Endothelial cell of umbilical vein (primary cell): Measurements from ENCODE around the gene RAD51B. TPM values are rescaled to one million over a fixed set of nuclear protein-coding genes. Genes with fewer than 3 reads are reported as not detected.

ENCODE experiments used
- BruUV-seq: library from RNA; stranded (reverse); fragments of 400-500 nt; replicated peaks from 2 replicates; lab custom pipeline; 2021; lab: Mats Ljungman, UMichigan
- CTCF ChIA-PET: fragments of 300-600, 350-600 bp; sonication (Branson Sonifier 250); formaldehyde crosslinking; loops from one replicate; lab custom pipeline; 2021; ENCODE audit warnings: antibody characterized with exemption, inconsistent platforms; lab: Charles Lee
- POLR2A ChIA-PET: fragments of 300-600, 350-600 bp; sonication (Branson Sonifier 250); formaldehyde crosslinking; loops from one replicate; lab custom pipeline; 2021; ENCODE audit warnings: antibody characterized with exemption, inconsistent platforms; lab: Charles Lee
- DNase-seq: peaks from one replicate; pipeline ENCODE4 v3.0.0-alpha.2; 2011; ENCODE audit warnings: low read depth, low spot score
- FAIRE-seq: peaks from 2 replicates; lab custom pipeline; 2011; peaks lifted over from hg19 to GRCh38; lab: Jason Lieb, UNC
- H2AFZ ChIP-seq: 2 replicates; pipeline ENCODE4 v1.6.0; 2012; ENCODE audit warnings: low read depth, low read length, control low read depth, inconsistent platforms
- H3K27ac ChIP-seq: 2 replicates; pipeline ENCODE4 v1.5.1; 2011; ENCODE audit warnings: low read depth, mild to moderate bottlenecking, control low read depth, low read length, moderate library complexity; ENCODE audit not compliant: insufficient read depth
- H3K27me3 ChIP-seq, 2 experiments: 2 replicates each; pipeline versions ENCODE4 v1.6.0 to v1.6.1; 2011; ENCODE audit warnings: low read length in 2 of 2, mixed read lengths in 1 of 2; ENCODE audit not compliant: control insufficient read depth in 2 of 2, insufficient read depth in 2 of 2
- H3K36me3 ChIP-seq, 2 experiments: 2 replicates in 1 of 2; 3 replicates in 1 of 2; pipeline ENCODE4 v1.5.1; 2011; ENCODE audit warnings: low read length in 2 of 2, mild to moderate bottlenecking in 1 of 2, moderate library complexity in 1 of 2; ENCODE audit not compliant: control insufficient read depth in 2 of 2, insufficient read depth in 2 of 2; ENCODE audit errors: extremely low read depth in 1 of 2
- H3K4me1 ChIP-seq: 3 replicates; pipeline ENCODE4 v1.5.1; 2011; ENCODE audit warnings: mild to moderate bottlenecking, low read length; ENCODE audit not compliant: control insufficient read depth, insufficient read depth; ENCODE audit errors: extremely low read depth
- H3K4me2 ChIP-seq: 2 replicates; pipeline ENCODE4 v1.6.1; 2011; ENCODE audit warnings: low read length, control low read depth, mixed read lengths; ENCODE audit not compliant: insufficient read depth
- H3K4me3 ChIP-seq, 3 experiments: fragments of 200-600 bp in 1 of 3; sonication (generic), shearing (Covaris generic) in 1 of 3; replicated peaks in 1 of 3; 2 replicates each; pipeline ENCODE4 v1.5.1; 2011 to 2016; ENCODE audit warnings: control low read depth in 3 of 3, low read length in 3 of 3, mild to moderate bottlenecking in 2 of 3, inconsistent platforms in 1 of 3, low read depth in 1 of 3, moderate library complexity in 1 of 3; ENCODE audit not compliant: insufficient read depth in 1 of 3
- H3K79me2 ChIP-seq: 2 replicates; pipeline ENCODE4 v1.6.0; 2012; ENCODE audit warnings: low read length, inconsistent platforms; ENCODE audit not compliant: control insufficient read depth, insufficient read depth
- H3K9ac ChIP-seq: replicated peaks from 2 replicates; pipeline ENCODE3; 2011; ENCODE audit warnings: low read length, control low read depth; ENCODE audit not compliant: insufficient read depth; ENCODE audit errors: extremely low read depth
- H3K9me1 ChIP-seq: replicated peaks from 3 replicates; pipeline ENCODE4 v1.6.0; 2011; ENCODE audit warnings: mild to moderate bottlenecking, low read length; ENCODE audit not compliant: control insufficient read depth, insufficient read depth; ENCODE audit errors: extremely low read depth
- H3K9me3 ChIP-seq: replicated peaks from 2 replicates; pipeline ENCODE4 v1.5.1; 2012; ENCODE audit warnings: low read length, inconsistent platforms; ENCODE audit not compliant: control insufficient read depth, insufficient read depth
- H4K20me1 ChIP-seq: replicated peaks from 2 replicates; pipeline ENCODE3; 2011; ENCODE audit warnings: mild to moderate bottlenecking, low read length; ENCODE audit not compliant: control insufficient read depth, insufficient read depth; ENCODE audit errors: extremely low read depth
- CTCF ChIP-seq, 2 donors: IDR thresholded peaks; 1 replicate in 1 of 2; 2 replicates in 1 of 2; pipeline ENCODE4 v1.5.1; 2011; ENCODE audit warnings: low read length in 2 of 2, mild to moderate bottlenecking in 2 of 2, moderate library complexity in 2 of 2, control low read depth in 1 of 2, inconsistent platforms in 1 of 2, low read depth in 1 of 2; ENCODE audit not compliant: insufficient read depth in 1 of 2; ENCODE audit errors: extremely low read depth in 1 of 2
- EZH2 ChIP-seq: IDR thresholded peaks from 2 replicates; pipeline ENCODE4 v1.6.1; 2012; ENCODE audit warnings: borderline replicate concordance, low read depth, mild to moderate bottlenecking, moderate library complexity, low read length, inconsistent platforms; ENCODE audit not compliant: severe bottlenecking
- FOS ChIP-seq: IDR thresholded peaks from 2 replicates; pipeline ENCODE4 v1.6.1; 2011; ENCODE audit warnings: mild to moderate bottlenecking, low read length, moderate library complexity, borderline replicate concordance; ENCODE audit not compliant: insufficient read depth
- GATA2 ChIP-seq: IDR thresholded peaks from 2 replicates; pipeline ENCODE4 v1.7.0; 2011; ENCODE audit warnings: low read depth, mild to moderate bottlenecking, moderate library complexity, mixed read lengths, low read length; ENCODE audit not compliant: insufficient read length, insufficient read depth
- JUN ChIP-seq: IDR thresholded peaks from 2 replicates; pipeline ENCODE4 v1.6.1; 2011; ENCODE audit warnings: borderline replicate concordance, low read depth; ENCODE audit not compliant: insufficient read length, insufficient read depth
- MYC ChIP-seq: IDR thresholded peaks from one replicate; pipeline ENCODE4 v1.6.1; 2011; ENCODE audit warnings: mild to moderate bottlenecking, low read depth, low read length
- POLR2A ChIP-seq: IDR thresholded peaks from 2 replicates; pipeline ENCODE4 v1.6.1; 2012; ENCODE audit warnings: low read depth, mild to moderate bottlenecking, control low read depth, low read length
- POLR2AphosphoS5 ChIP-seq: IDR thresholded peaks from 2 replicates; pipeline ENCODE4 v1.6.1; 2012; ENCODE audit warnings: low read depth, mild to moderate bottlenecking, control low read depth, low read length, moderate library complexity; ENCODE audit not compliant: insufficient read depth
- dilution Hi-C: fragments of 300-500 bp; cut with MboI; formaldehyde crosslinking; loops from one replicate; pipeline ENCODE4 v1.15.0; 2019; ENCODE audit warnings: low sequenced_read_pairs; ENCODE audit not compliant: extremely low pct_ligation_motif_present
- intact Hi-C: fragments of 100-400 bp; cut with micrococcal nuclease; formaldehyde crosslinking; loops from one replicate; pipeline ENCODE4 v1.10.0; 2022
- polyA plus RNA-seq, 4 experiments: library from polyadenylated mRNA; depleted of rRNA in 3 of 4; stranded (reverse) in 3 of 4; unstranded in 1 of 4; fragments of >200 nt; gene quantifications; 2 replicates each; pipeline versions ENCODE4 v1.2.1 to v1.2.3, GENCODE V29; 2011 to 2012; ENCODE audit warnings: missing spikeins in 1 of 4
- total RNA-seq: library from RNA; stranded (reverse); gene quantifications from 2 replicates; pipeline ENCODE4 v1.2.3, GENCODE V29; 2021
- TF ChIP-seq, protein P1 (sequence below): IDR thresholded peaks from 2 replicates; pipeline ENCODE4 v1.6.1; 2011; ENCODE audit not compliant: insufficient read depth, insufficient read length

The RAD51B gene
- total and polyA plus RNA-seq, 2 donors (not counting 3 experiments of a cell fraction or from before 2014, with no cell fraction given): 3.9 to 19.0 TPM

DNA sequence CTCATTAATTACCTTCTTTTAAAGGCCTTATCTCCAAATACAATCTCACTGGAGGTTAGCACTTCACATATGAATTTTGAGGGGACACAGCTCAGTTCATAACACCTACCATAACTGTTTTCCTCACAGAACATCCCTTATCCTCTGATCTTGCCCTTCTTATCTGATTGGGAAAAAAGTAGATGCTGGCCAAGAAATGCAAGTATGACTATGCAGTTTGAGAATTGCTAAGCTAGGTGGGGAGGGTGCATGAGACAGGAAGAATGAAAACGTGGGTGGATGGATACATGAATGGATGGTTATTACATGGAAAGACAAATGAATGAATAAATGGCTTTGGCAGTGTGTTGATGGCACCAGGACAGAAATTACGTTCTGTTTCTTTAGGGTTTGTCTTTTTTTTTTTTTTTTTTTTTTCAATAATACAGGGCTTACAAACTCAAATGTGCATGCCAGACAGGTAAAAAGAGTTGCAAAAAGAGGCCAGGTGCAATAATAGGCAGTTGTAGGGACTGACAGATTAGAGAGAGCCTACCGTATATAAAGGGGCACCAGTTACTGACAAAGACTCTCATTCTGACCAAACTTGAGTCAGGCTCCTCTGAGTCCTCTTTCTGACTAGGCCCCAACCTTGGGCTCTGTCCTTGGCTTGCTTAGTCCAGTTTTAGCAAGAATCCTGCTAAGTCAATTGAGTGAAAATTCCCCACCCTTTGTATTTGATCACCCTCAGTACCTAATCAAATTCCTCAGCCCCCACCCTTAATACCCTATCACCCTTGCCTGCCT is 668.4 kb downstream of the RAD51B start:
- no peak overlapping the region for H3K4me2 ChIP-seq
- no peaks in the 10 kb centered on the region for H3K9me3 ChIP-seq
- H3K9me1 ChIP-seq: no peaks in the 10 kb centered on the region
- ChIA-PET CTCF (no interaction called here), POLR2A (no interaction called here)
- H3K27me3 ChIP-seq: no peaks in the 10 kb centered on the region
- no peak overlapping the region for H3K27ac ChIP-seq
- DNase-seq: no peak
- H3K4me1 ChIP-seq: peaks cover 8% of the 10 kb centered on the region
- BruUV-seq: no TSS peak
- no peaks in the 10 kb centered on the region for H3K79me2 ChIP-seq
- dilution Hi-C loops (no loop called here), intact Hi-C loops (loop anchor here (10.0 kb wide), 1 partner anchor 977 kb away; no protein-coding TSS in a partner anchor)
- no peak for TF ChIP-seq POLR2A
- no peak overlapping the region for H3K9ac ChIP-seq
- no peak for FAIRE-seq
- no peak overlapping the region for H3K4me3 ChIP-seq
- no peaks in the 10 kb centered on the region for H3K36me3 ChIP-seq
- H4K20me1 ChIP-seq: no peaks in the 10 kb centered on the region
- no peak overlapping the region for H2AFZ ChIP-seq

DNA sequence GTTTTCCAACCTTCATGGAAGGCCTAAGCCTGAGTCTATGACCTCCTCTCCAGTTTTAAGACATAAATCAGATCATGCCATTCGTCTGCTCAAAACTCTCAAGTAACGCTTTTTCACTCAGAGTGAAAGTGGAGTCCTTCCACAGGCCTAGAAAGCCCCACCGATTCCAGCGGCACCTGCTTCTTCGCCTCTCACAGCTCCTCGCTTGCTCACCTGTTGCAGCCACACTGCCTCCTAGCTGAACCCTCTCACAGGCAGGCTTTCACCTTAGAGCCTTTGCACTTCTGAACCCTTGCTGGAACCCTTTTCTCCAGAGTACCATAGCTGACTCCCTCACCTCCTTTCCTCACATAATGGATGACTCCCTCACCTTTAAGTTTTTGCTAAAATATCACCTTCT is 672.2 kb downstream of the RAD51B start:
- dilution Hi-C loops: no loop called here
- CTCF ChIA-PET: interaction anchor here (2.1 kb wide), 1 partner anchor 31 kb away, joined by 5 read pairs; no protein-coding TSS in a partner anchor

More for the DNA sequence above, 672.2 kb downstream of the RAD51B start:
- Histone ChIP-seq H3K36me3 (no peaks in the 10 kb centered on the region), H4K20me1 (no peaks in the 10 kb centered on the region), H3K79me2 (no peaks in the 10 kb centered on the region), H3K27ac (no peak overlapping the region), H3K27me3 (no peaks in the 10 kb centered on the region), H2AFZ (no peak overlapping the region), H3K4me3 (no peak overlapping the region), H3K9ac (no peak overlapping the region), H3K4me1 (peaks cover 23% of the 10 kb centered on the region), H3K9me1 (no peaks in the 10 kb centered on the region), H3K4me2 (no peak overlapping the region), H3K9me3 (no peaks in the 10 kb centered on the region)
- no peak for FAIRE-seq
- no TSS peak for BruUV-seq
- intact Hi-C loops: no loop called here
- DNase-seq: no peak
- TF ChIP-seq JUN (no peak), EZH2 (no peak), CTCF (IDR thresholded peaks at IDR 0.05; ENCODE audit: extremely low read depth in 1 of 2, insufficient read depth in 1 of 2, low read depth in 1 of 2, low read length in 2 of 2) (no peak), GATA2 (no peak), MYC (no peak), POLR2A (no peak), FOS (no peak), POLR2AphosphoS5 (no peak)
- TF ChIP-seq, protein P1, sequence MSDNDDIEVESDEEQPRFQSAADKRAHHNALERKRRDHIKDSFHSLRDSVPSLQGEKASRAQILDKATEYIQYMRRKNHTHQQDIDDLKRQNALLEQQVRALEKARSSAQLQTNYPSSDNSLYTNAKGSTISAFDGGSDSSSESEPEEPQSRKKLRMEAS: no peak
- POLR2A ChIA-PET: no interaction called here
